Sigmoid colon (tissue), 7 donors: ENCODE measurements around the gene CNGA2. TPM values are rescaled to one million over a fixed set of nuclear protein-coding genes. Genes with fewer than 3 reads are reported as not detected.
"Not testable (repeated sequence)": the region's sequence is repeated elsewhere in the genome, so short reads cannot be mapped to it uniquely, and the experiment has no call there.

Experiments used
- DNase-seq: peaks from one replicate; pipeline ENCODE4 v3.0.0-alpha.2; 2019
- H3K27ac ChIP-seq, 4 donors: fragments of 200-600 bp; sonication (generic); one replicate each; pipeline ENCODE4 v1.5.1; 2016 to 2019; ENCODE audit warnings: mild to moderate bottlenecking in 1 of 4
- H3K27me3 ChIP-seq, 3 donors: fragments of 200-600 bp; sonication (generic); one replicate each; pipeline ENCODE4 v1.5.1; 2019; ENCODE audit warnings: mild to moderate bottlenecking in 1 of 3
- H3K36me3 ChIP-seq, 4 donors: fragments of 200-600 bp; sonication (generic); one replicate each; pipeline ENCODE4 v1.5.1; 2016 to 2019
- H3K4me1 ChIP-seq, 4 donors: fragments of 200-600 bp; sonication (generic); one replicate each; pipeline ENCODE4 v1.5.1; 2017 to 2019
- H3K4me3 ChIP-seq, 4 donors: fragments of 200-600 bp; sonication (generic); one replicate each; pipeline ENCODE4 v1.5.1; 2017 to 2019; ENCODE audit warnings: mild to moderate bottlenecking in 2 of 4, moderate library complexity in 1 of 4
- H3K9me3 ChIP-seq, 4 donors: fragments of 200-600 bp in 3 of 4; sonication (generic) in 3 of 4; one replicate each; pipeline versions ENCODE4 v1.5.1 to v1.6.1; 2013 to 2019
- CTCF ChIP-seq, 4 experiments: fragments of 450-650 bp in 3 of 4; fragments of 200-600 bp in 1 of 4; IDR thresholded peaks; one replicate each; pipeline ENCODE4 v1.5.1; 2016 to 2019; ENCODE audit warnings: antibody characterized with exemption in 4 of 4, mild to moderate bottlenecking in 3 of 4, moderate library complexity in 2 of 4
- EP300 ChIP-seq, 4 donors: sonication (generic); formaldehyde crosslinking; IDR thresholded peaks; one replicate each; pipeline ENCODE4 v1.6.1; 2017; ENCODE audit warnings: antibody characterized with exemption in 4 of 4
- POLR2A ChIP-seq, 2 donors: fragments of 450-650 bp; IDR thresholded peaks; one replicate each; pipeline ENCODE4 v1.6.1; 2016; ENCODE audit warnings: antibody characterized with exemption in 2 of 2, mild to moderate bottlenecking in 2 of 2, moderate library complexity in 2 of 2
- POLR2AphosphoS5 ChIP-seq, 4 donors: sonication (generic); formaldehyde crosslinking; IDR thresholded peaks; one replicate each; pipeline ENCODE4 v1.6.1; 2017; ENCODE audit warnings: antibody characterized with exemption in 4 of 4
- WGBS, 2 donors: extraction: QIAGEN DNeasy Blood & Tissue Kit; methylation state at CpG; one replicate each; pipeline ENCODE4 v1.1.7; 2013; 5-methylcytosine and 5-hydroxymethylcytosine counted together
- intact Hi-C: fragments of 100-400 bp; cut with DNase I; formaldehyde crosslinking; loops from one replicate; pipeline ENCODE4 v1.15.1; 2023
- polyA plus RNA-seq, 3 donors: library from polyadenylated mRNA; stranded (reverse); fragments of 200-250 nt; gene quantifications; one replicate each; pipeline ENCODE4 v1.2.3, GENCODE V29; 2013
- total RNA-seq, 4 donors: library from RNA; depleted of rRNA; stranded (reverse); fragments of >200 nt; gene quantifications; one replicate each; pipeline ENCODE4 v1.1.0, GENCODE V29; 2016
- donor health status: healthy with polysubstance abuse.
- donor health status: Bipolar disorder and iron deficiency.
- donor health status: healthy.

Gene CNGA2
- total and polyA plus RNA-seq, 7 donors: under 0.01 TPM; not detected in 6

- no peaks in the 10 kb centered on the region for H3K36me3 ChIP-seq
- intact Hi-C loops: no loop called here
- DNase-seq: no peak
- H3K4me3 ChIP-seq: peak within 1 kb of the TSS in 2 of 4 donors; percentile 17 to 34
- TF ChIP-seq CTCF (IDR thresholded peaks at IDR 0.05) (no peak), EP300 (IDR thresholded peaks at IDR 0.05) (no peak), POLR2A (IDR thresholded peaks at IDR 0.05) (no peak), POLR2AphosphoS5 (IDR thresholded peaks at IDR 0.05) (no peak)
- WGBS, 2 donors: 4 to 15% methylated on average over 99 of the region's 100 CpGs
- H3K9me3 ChIP-seq: no peaks in the 10 kb centered on the region
- H3K27ac ChIP-seq: no peak within 1 kb of the TSS
- peaks cover 0 to 11% (median 3%) of the 10 kb centered on the region in 3 donors for H3K27me3 ChIP-seq
- H3K4me1 ChIP-seq: no peaks in the 10 kb centered on the region
Observed at GRCh38 chrX:151694661-151695582, 39.6 kb upstream of the CNGA2 start, which contains the start of gene PRRG3. PRRG3 (plus strand) TSS chrX:151695458; CDS start chrX:151698815, 3,357 bp downstream.

DNA sequence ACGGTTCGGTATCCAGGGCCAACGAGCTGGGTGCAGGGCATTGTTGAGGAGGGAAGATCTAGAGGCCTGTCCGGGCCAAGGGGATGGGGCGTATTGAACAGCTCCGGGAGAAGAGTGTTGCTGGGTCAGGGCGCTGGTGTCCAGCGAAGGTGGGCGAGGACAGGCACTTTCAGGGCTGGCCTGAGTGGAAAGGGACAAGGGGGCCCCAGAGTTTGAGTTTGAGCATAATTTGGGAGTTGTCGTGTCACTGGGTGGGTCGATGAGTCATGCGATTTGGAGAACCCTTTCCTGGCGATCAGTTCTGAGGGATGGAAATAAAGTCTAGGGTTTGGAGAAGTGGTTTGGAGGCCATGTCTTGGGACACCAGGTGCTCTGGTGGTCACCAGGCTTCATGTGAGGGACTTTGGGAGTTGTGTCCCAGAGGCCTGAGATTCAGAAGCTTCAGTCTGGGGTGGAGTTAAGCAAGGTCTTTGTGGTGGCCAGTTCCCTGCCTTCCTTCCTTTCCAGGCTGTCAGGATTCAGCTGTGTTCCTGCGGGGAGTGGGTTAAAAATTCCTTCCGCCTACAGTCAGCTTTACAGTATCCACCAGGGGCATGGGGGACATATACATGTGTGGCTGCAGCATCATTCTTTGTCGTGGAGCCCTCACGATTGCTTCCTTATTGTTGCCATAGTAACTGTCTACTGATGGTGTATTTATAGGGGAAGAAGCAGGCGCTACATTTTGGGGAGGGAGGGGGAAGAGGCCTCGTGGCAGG, 38.8 kb upstream of the CNGA2 start:
- no peaks in the 10 kb centered on the region for H3K9me3 ChIP-seq
- TF ChIP-seq POLR2AphosphoS5 (IDR thresholded peaks at IDR 0.05) (no peak), CTCF (IDR thresholded peaks at IDR 0.05) (no peak), POLR2A (IDR thresholded peaks at IDR 0.05) (no peak), EP300 (IDR thresholded peaks at IDR 0.05) (no peak)
- intact Hi-C loops: no loop called here
- H3K4me1 ChIP-seq: no peaks in the 10 kb centered on the region
- 15 to 27% methylated on average over 19 of the region's 19 CpGs for WGBS, 2 donors
- H3K27ac ChIP-seq: no peak overlapping the region
- H3K4me3 ChIP-seq: peak overlapping the region in 2 of 4 donors; percentile 17 to 34
- no peak for DNase-seq
- no peaks in the 10 kb centered on the region for H3K36me3 ChIP-seq
- peaks cover 0 to 11% (median 3%) of the 10 kb centered on the region in 3 donors for H3K27me3 ChIP-seq

DNA sequence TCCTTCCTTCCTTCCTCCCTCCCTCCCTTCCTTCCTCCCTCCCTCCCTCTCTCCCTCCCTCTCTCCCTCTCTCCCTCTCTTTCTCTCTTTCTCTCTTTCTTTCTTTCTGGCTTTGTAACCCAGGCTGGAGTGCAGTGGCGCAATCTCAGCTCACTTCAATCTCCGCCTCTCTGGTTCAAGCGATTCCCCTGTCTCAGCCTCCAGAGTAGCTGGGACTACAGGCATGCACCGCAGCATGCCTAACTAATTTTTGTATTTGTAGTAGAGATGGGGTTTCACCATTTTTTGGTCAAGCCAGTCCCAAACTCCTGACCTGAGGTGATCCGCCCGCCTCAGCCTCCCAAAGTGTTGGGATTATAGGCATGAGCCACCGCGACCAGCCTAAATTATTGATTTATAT, 37.5 kb upstream of the CNGA2 start:
- H3K27me3 ChIP-seq: peaks cover 0 to 11% (median 3%) of the 10 kb centered on the region in 3 donors
- WGBS, 2 donors: 89 to 90% methylated on average over 8 of the region's 8 CpGs
- H3K4me1 ChIP-seq, DNase-seq, intact Hi-C loops, H3K9me3 ChIP-seq, H3K36me3 ChIP-seq, H3K4me3 ChIP-seq, H3K27ac ChIP-seq: not testable (repeated sequence)

GRCh38 chrX:151697522-151697921, 37.0 kb upstream of the CNGA2 start:
- Histone ChIP-seq H3K9me3 (no peaks in the 10 kb centered on the region), H3K36me3 (no peaks in the 10 kb centered on the region), H3K27ac (no peak overlapping the region), H3K4me3 (no peak overlapping the region), H3K4me1 (no peaks in the 10 kb centered on the region), H3K27me3 (peaks cover 0 to 11% (median 3%) of the 10 kb centered on the region in 3 donors)
- DNase-seq: peak; percentile 78
- intact Hi-C loops: no loop called here
- WGBS, 2 donors: 66 to 70% methylated on average over 4 of the region's 4 CpGs
- TF ChIP-seq CTCF (IDR thresholded peaks at IDR 0.05) (no peak), POLR2A (IDR thresholded peaks at IDR 0.05) (no peak), EP300 (IDR thresholded peaks at IDR 0.05) (no peak), POLR2AphosphoS5 (IDR thresholded peaks at IDR 0.05) (no peak)

DNA sequence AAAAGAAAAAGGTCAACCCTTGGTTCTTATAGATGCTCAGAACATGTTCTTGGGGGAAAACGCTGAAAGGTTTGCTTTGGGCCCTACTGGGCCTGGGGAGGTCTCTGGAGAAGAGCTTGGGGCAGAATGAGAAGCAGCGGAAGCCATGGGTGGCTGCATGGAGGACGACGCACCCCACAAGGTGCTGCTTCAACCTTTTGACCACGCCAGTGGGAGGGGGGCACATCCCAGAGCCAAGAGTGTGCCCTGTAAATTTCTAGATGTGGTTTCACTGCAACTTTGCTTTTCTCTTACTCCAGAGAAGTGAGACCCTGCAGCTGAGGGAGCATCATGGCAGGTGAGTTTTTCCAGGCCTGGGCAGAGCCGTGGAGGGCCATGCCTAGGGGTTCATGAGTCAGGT, 36.1 kb upstream of the CNGA2 start:
- Histone ChIP-seq H3K27ac (no peak overlapping the region), H3K27me3 (peaks cover 0 to 11% (median 3%) of the 10 kb centered on the region in 3 donors), H3K9me3 (no peaks in the 10 kb centered on the region), H3K4me3 (no peak overlapping the region), H3K4me1 (no peaks in the 10 kb centered on the region), H3K36me3 (no peaks in the 10 kb centered on the region)
- 82 to 86% methylated on average over 6 of the region's 6 CpGs for WGBS, 2 donors
- intact Hi-C loops: no loop called here
- no peak for TF ChIP-seq EP300 (IDR thresholded peaks at IDR 0.05)
- no peak for TF ChIP-seq POLR2A (IDR thresholded peaks at IDR 0.05)
- TF ChIP-seq CTCF (IDR thresholded peaks at IDR 0.05): no peak
- no peak for TF ChIP-seq POLR2AphosphoS5 (IDR thresholded peaks at IDR 0.05)
- DNase-seq: no peak
